ENCODE measurements around the gene UBE2K.

DNA sequence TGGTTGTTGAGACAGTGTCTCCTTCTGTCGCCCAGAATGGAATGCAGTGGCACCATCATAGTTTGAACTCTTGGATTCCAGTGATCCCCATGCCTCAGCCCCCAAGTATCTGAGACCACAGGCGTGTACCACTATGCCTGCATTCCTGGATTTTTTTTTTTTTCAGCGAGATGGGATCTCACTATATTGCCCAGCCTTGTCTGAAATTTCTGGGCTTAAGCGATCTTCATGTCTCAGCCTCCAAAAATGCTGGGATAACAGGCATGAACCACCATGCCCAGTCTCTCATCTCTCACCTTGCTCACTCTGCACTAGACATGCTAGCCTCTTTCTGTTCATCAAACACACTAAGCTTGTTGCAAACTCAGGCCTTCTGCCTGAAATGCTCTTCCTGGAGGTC is 104.1 kb downstream of the UBE2K start:
- TF ChIP-seq, protein P1, sequence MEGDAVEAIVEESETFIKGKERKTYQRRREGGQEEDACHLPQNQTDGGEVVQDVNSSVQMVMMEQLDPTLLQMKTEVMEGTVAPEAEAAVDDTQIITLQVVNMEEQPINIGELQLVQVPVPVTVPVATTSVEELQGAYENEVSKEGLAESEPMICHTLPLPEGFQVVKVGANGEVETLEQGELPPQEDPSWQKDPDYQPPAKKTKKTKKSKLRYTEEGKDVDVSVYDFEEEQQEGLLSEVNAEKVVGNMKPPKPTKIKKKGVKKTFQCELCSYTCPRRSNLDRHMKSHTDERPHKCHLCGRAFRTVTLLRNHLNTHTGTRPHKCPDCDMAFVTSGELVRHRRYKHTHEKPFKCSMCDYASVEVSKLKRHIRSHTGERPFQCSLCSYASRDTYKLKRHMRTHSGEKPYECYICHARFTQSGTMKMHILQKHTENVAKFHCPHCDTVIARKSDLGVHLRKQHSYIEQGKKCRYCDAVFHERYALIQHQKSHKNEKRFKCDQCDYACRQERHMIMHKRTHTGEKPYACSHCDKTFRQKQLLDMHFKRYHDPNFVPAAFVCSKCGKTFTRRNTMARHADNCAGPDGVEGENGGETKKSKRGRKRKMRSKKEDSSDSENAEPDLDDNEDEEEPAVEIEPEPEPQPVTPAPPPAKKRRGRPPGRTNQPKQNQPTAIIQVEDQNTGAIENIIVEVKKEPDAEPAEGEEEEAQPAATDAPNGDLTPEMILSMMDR (IDR thresholded peaks at IDR 0.05 in 4 of 5, conservative IDR thresholded peaks at IDR 0.05 in 1 of 5), result no peak
- TF ChIP-seq POLR2A (IDR thresholded peaks at IDR 0.05), result no peak
